CD4-positive, alpha-beta memory T cell (primary cell): ENCODE results near the gene CELA3B. TPM values are rescaled to one million over a fixed set of nuclear protein-coding genes. Genes with fewer than 3 reads are reported as not detected.

Experiments
- CTCF ChIA-PET: fragments of 350-600 bp; sonication (Branson Sonifier 250); formaldehyde crosslinking; loops from one replicate; lab custom pipeline; 2021; ENCODE audit warnings: inconsistent platforms; ENCODE audit not compliant: partially characterized antibody; lab: Charles Lee
- POLR2A ChIA-PET: fragments of 350-600 bp; sonication (Branson Sonifier 250); formaldehyde crosslinking; loops from one replicate; lab custom pipeline; 2021; ENCODE audit not compliant: partially characterized antibody; lab: Charles Lee
- DNase-seq, 5 donors: peaks; one replicate each; pipeline versions ENCODE4 v3.0.0 to v3.0.0-alpha.2; 2020 to 2022; ENCODE audit warnings: mixed read lengths in 1 of 5
- H3K27ac ChIP-seq: one replicate; pipeline ENCODE4 v1.7.0; 2013; ENCODE audit warnings: low read depth, low read length
- H3K27me3 ChIP-seq: 2 replicates; pipeline ENCODE4 v1.7.0; 2013; ENCODE audit warnings: mild to moderate bottlenecking, low read length, moderate library complexity; ENCODE audit not compliant: insufficient read depth
- H3K36me3 ChIP-seq: 2 replicates; pipeline ENCODE4 v1.7.0; 2013; ENCODE audit warnings: mild to moderate bottlenecking, low read length, moderate library complexity; ENCODE audit not compliant: insufficient read depth
- H3K4me1 ChIP-seq: 2 replicates; pipeline ENCODE4 v1.7.0; 2013; ENCODE audit warnings: mild to moderate bottlenecking, low read length, moderate library complexity; ENCODE audit not compliant: insufficient read depth
- H3K4me3 ChIP-seq, 2 donors: one replicate each; pipeline ENCODE4 v1.7.0; 2013; ENCODE audit warnings: low read length in 2 of 2, mild to moderate bottlenecking in 1 of 2
- H3K9me3 ChIP-seq, 2 donors: one replicate each; pipeline ENCODE4 v1.7.0; 2013; ENCODE audit warnings: low read length in 2 of 2, control low read depth in 1 of 2; ENCODE audit not compliant: control insufficient read depth in 1 of 2
- H3K27ac Mint-ChIP-seq, 7 donors: one replicate each; pipeline ENCODE4 v1.8.0; 2020 to 2021; ENCODE audit warnings: mixed read lengths in 7 of 7, mild to moderate bottlenecking in 6 of 7, inconsistent platforms in 3 of 7, moderate library complexity in 3 of 7
- H3K27me3 Mint-ChIP-seq, 2 donors: one replicate each; pipeline ENCODE4 v1.8.0; 2020 to 2021; ENCODE audit warnings: mixed read lengths in 2 of 2
- H3K36me3 Mint-ChIP-seq, 2 donors: one replicate each; pipeline ENCODE4 v1.8.0; 2020 to 2021; ENCODE audit warnings: mixed read lengths in 2 of 2, inconsistent platforms in 1 of 2, mild to moderate bottlenecking in 1 of 2
- H3K4me1 Mint-ChIP-seq, 4 donors: one replicate each; pipeline ENCODE4 v1.8.0; 2020 to 2021; ENCODE audit warnings: mixed read lengths in 4 of 4, mild to moderate bottlenecking in 1 of 4
- H3K4me3 Mint-ChIP-seq, 8 donors: one replicate each; pipeline ENCODE4 v1.8.0; 2020 to 2021; ENCODE audit warnings: mixed read lengths in 8 of 8, mild to moderate bottlenecking in 7 of 8, moderate library complexity in 6 of 8, inconsistent platforms in 3 of 8
- H3K9me3 Mint-ChIP-seq, 8 donors: one replicate each; pipeline ENCODE4 v1.8.0; 2020 to 2021; ENCODE audit warnings: mixed read lengths in 8 of 8, mild to moderate bottlenecking in 5 of 8, inconsistent platforms in 3 of 8, moderate library complexity in 1 of 8
- intact Hi-C: fragments of 100-400 bp; cut with micrococcal nuclease; formaldehyde crosslinking; loops from one replicate; pipeline ENCODE4 v1.15.1; 2023
- polyA plus RNA-seq, 2 donors: library from polyadenylated mRNA; unstranded; fragments of 300-500 nt; fragmentation: Illumina TruSeq; gene quantifications; one replicate each; pipeline ENCODE4 v1.2.3, GENCODE V29; 2021
- total RNA-seq, 2 experiments: library from RNA; stranded (reverse); gene quantifications; one replicate each; pipeline ENCODE4 v1.2.3, GENCODE V29; 2021

CELA3B gene
- total and polyA plus RNA-seq, 4 experiments from 2014 or later, result not detected

DNA sequence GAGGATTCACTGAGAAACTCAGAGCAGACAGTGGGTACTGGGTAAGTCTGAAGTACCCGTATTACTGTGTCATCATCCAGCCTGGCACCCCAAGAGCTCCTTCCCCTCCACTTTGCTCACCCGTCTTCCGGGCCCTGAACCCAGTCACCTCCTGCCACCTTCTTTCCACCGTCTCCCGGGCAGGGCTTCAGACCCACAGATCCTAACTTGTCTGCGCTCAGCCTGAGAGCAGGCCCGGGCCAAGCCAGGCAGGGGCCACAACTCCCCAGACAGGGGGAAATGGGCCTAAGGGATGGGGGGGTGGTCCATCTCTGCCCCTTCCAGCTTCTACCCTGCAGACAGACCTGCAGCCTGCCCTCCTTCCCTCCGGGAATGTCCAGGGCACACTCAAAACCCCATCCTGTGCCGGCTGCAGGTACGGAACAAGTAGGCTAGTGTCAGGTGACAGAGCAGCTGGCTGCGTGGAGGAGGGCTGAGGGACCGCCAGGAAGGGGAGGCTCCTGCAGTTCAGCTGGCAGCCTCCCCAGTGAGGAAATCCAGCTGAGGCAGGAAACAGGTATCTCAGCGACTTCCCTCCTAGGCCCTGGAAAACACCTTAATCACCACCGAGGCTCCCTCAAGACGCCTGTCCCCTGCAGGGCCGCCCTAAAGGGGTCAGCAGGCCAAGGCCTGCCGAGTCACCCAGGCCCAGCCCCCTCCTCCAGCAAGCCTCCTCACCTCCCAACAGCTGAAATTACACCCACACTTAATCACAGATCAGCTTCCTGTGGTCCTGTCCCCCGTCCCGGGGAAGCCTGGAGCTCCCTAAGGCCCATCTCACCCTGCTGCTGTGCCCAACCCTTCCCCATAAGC is 43.2 kb upstream of the CELA3B start:
- ChIA-PET POLR2A (no interaction called here), CTCF (no interaction called here)
- H3K36me3 ChIP-seq, result no peaks in the 10 kb centered on the region
- H3K9me3 ChIP-seq, result no peaks in the 10 kb centered on the region
- peak overlapping the region in 2 of 8 donors; percentile 36 to 54 for H3K4me3 Mint-ChIP-seq
- no peaks in the 10 kb centered on the region for H3K36me3 Mint-ChIP-seq
- peaks cover 12% of the 10 kb centered on the region for H3K4me1 ChIP-seq
- peaks cover 3% of the 10 kb centered on the region in 2 donors for H3K27me3 Mint-ChIP-seq
- H3K4me1 Mint-ChIP-seq, result peaks cover 6 to 26% (median 8%) of the 10 kb centered on the region in 4 donors
- no peak overlapping the region for H3K4me3 ChIP-seq
- no peak overlapping the region for H3K27ac ChIP-seq
- intact Hi-C loops, result no loop called here
- no peaks in the 10 kb centered on the region for H3K9me3 Mint-ChIP-seq
- peak overlapping the region in 1 of 7 donors; percentile 41 for H3K27ac Mint-ChIP-seq
- no peaks in the 10 kb centered on the region for H3K27me3 ChIP-seq
- no peak for DNase-seq

DNA sequence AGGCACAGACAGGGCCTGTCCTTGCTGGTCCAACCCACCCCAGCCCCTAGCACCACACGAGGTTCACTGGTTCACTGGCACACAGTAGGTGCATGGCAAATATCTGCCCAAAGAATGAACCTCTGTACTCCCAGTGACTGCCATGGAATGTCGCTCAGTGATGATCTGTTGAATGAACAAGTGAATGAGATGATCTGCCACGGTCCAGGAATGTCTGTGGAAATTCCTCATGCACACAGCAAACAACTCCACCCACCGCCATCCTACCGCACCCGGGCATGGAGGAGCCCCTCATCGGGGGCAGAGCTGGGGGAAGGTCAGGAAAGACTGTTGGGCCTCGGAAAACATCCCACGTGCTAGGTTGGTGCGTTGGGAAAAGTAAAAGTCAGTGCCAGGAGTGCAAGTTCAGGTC is 41.4 kb upstream of the CELA3B start:
- peaks cover 12% of the 10 kb centered on the region for H3K4me1 ChIP-seq
- H3K27ac ChIP-seq, result no peak overlapping the region
- POLR2A ChIA-PET, result no interaction called here
- no peaks in the 10 kb centered on the region for H3K27me3 ChIP-seq
- no peak for DNase-seq
- Mint-ChIP-seq H3K4me3 (peak overlapping the region in 7 of 8 donors; percentile 5 to 72 (median 55)), H3K36me3 (no peaks in the 10 kb centered on the region), H3K4me1 (peaks cover 6 to 22% (median 8%) of the 10 kb centered on the region in 4 donors), H3K27me3 (peaks cover 3% of the 10 kb centered on the region in 2 donors), H3K27ac (peak overlapping the region in 1 of 7 donors; percentile 60), H3K9me3 (no peaks in the 10 kb centered on the region)
- intact Hi-C loops, result no loop called here
- H3K9me3 ChIP-seq, result no peaks in the 10 kb centered on the region
- H3K4me3 ChIP-seq, result no peak overlapping the region
- H3K36me3 ChIP-seq, result no peaks in the 10 kb centered on the region
- CTCF ChIA-PET, result no interaction called here

DNA sequence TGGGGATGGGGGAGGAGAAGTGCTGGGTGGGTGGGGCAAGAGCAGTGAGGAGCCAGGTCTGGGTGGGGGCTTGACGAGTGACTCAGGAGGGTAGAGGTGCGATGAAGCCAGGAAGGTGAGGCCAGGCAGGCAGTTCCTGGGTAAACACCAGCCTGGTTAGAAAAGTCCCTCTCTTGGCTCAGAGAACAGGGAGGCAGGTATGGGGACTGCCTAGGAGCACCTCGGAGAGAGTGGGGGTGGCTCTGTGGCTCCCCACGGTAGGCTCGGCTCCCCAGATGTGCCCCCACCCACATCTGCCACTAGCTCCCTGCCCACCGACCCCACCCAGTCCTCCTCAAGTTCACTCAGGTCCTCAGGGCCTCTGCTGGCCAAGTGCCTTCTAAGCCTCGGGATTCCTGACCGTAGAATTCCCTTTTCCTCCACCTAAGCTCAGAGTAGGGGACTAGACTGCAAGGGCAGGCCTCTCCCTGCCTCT is 40.9 kb upstream of the CELA3B start:
- intact Hi-C loops, result no loop called here
- no peak overlapping the region for H3K4me3 ChIP-seq
- H3K27ac Mint-ChIP-seq, result no peak overlapping the region
- ChIA-PET POLR2A (interaction anchor here (1.0 to 1.2 kb wide), 2 partner anchors 15 to 90 kb away, joined by 3 read pairs; no protein-coding TSS in a partner anchor), CTCF (interaction anchor here (0.8 kb wide), 1 partner anchor 8 kb away, joined by 3 read pairs; no protein-coding TSS in a partner anchor)
- peaks cover 3% of the 10 kb centered on the region in 2 donors for H3K27me3 Mint-ChIP-seq
- H3K4me1 ChIP-seq, result peaks cover 12% of the 10 kb centered on the region
- H3K36me3 ChIP-seq, result no peaks in the 10 kb centered on the region
- H3K4me3 Mint-ChIP-seq, result peak overlapping the region in 6 of 8 donors; percentile 13 to 78 (median 54)
- H3K4me1 Mint-ChIP-seq, result peaks cover 6 to 22% (median 8%) of the 10 kb centered on the region in 4 donors
- H3K27ac ChIP-seq, result no peak overlapping the region
- no peaks in the 10 kb centered on the region for H3K9me3 Mint-ChIP-seq
- DNase-seq, result no peak
- no peaks in the 10 kb centered on the region for H3K9me3 ChIP-seq
- no peaks in the 10 kb centered on the region for H3K27me3 ChIP-seq
- no peaks in the 10 kb centered on the region for H3K36me3 Mint-ChIP-seq

DNA sequence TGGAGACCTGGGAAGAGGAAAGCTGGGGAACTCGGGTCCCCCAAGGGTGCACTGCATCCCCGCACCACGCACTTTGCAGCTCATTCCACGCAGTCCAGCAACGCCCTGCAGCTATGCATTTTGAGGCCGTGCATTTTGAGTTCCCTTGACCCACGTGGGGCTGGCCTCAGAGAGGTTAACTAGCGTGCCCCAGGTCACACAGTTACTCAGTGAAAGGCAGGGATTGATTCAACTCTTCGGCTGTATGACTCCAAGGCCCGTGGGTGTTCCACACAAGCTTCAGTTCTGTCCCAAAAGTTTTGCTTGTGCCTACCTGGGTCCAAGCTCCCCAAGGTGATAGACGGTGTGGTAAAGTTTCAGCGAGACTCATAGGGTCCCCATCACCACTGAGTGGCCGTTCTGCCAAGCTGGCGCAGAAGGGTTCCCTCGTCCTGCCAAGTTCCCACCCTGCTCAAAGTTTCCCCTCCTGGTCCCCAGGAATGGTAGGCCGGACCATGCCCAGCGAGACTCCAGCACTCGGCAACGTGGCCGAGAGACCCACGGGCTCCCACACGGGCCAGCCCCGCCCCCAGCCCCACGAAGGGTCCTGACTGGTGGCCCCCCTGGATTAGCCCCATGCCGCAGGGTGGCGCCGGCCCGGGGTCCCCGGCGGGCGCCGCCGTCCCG is 40.3 kb upstream of the CELA3B start:
- Mint-ChIP-seq H3K9me3 (no peaks in the 10 kb centered on the region), H3K27ac (peak overlapping the region in 1 of 7 donors; percentile 66), H3K4me1 (peaks cover 6 to 26% (median 9%) of the 10 kb centered on the region in 4 donors), H3K27me3 (peaks cover 3 to 4% of the 10 kb centered on the region in 2 donors), H3K4me3 (peak overlapping the region; percentile 29 to 80 (median 70)), H3K36me3 (no peaks in the 10 kb centered on the region)
- H3K27me3 ChIP-seq, result no peaks in the 10 kb centered on the region
- ChIA-PET POLR2A (interaction anchor here (0.6 to 2.2 kb wide), 4 partner anchors 15 to 116 kb away, joined by 3 to 14 read pairs (median 3); partner anchors contain the start of gene CDC42), CTCF (interaction anchor here (0.8 kb wide), 1 partner anchor 9 kb away, joined by 3 read pairs; no protein-coding TSS in a partner anchor)
- no peak for DNase-seq
- peaks cover 12% of the 10 kb centered on the region for H3K4me1 ChIP-seq
- H3K36me3 ChIP-seq, result no peaks in the 10 kb centered on the region
- H3K27ac ChIP-seq, result no peak overlapping the region
- intact Hi-C loops, result no loop called here
- no peak overlapping the region for H3K4me3 ChIP-seq
- no peaks in the 10 kb centered on the region for H3K9me3 ChIP-seq

DNA sequence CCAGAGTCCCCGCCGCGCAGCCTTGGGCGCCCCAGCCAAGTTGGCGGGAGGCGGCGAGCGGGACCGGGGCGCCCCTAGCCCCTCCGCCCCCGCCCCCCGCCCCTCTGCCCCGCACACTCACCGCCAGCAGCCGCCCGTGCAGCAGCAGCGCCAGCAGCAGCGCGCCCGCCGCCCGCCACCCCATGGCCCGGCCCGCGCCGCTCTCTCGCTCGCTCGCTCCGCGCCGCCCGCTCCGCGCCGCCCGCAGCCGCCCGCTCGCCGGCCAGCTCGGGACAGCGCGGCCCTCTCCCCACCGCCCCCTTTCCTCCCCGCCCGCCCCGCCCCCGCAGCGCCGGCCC is 39.8 kb upstream of the CELA3B start, which contains the start of gene HSPG2:
Gene HSPG2 (minus strand): TSS at position 277 of the 338 bp plus-strand sequence. CDS start 93 bp downstream, at position 184.
- Mint-ChIP-seq H3K4me1 (peaks cover 6 to 26% (median 9%) of the 10 kb centered on the region in 4 donors), H3K27ac (peak within 1 kb of the TSS in 6 of 7 donors; percentile 64 to 93 (median 84)), H3K9me3 (no peaks in the 10 kb centered on the region), H3K27me3 (peaks cover 3 to 4% of the 10 kb centered on the region in 2 donors), H3K4me3 (peak within 1 kb of the TSS; percentile 84 to 97 (median 90)), H3K36me3 (no peaks in the 10 kb centered on the region)
- intact Hi-C loops, result no loop called here
- POLR2A ChIA-PET, result interaction anchor here (0.6 to 2.2 kb wide), 4 partner anchors 14 to 115 kb away, joined by 3 to 14 read pairs (median 3); partner anchors contain the start of gene CDC42
- Histone ChIP-seq H3K4me1 (peaks cover 12% of the 10 kb centered on the region), H3K4me3 (peak within 1 kb of the TSS in 1 of 2 donors; percentile 49), H3K27ac (no peak within 1 kb of the TSS), H3K27me3 (no peaks in the 10 kb centered on the region), H3K9me3 (no peaks in the 10 kb centered on the region), H3K36me3 (no peaks in the 10 kb centered on the region)
- CTCF ChIA-PET, result no interaction called here
- no peak for DNase-seq

DNA sequence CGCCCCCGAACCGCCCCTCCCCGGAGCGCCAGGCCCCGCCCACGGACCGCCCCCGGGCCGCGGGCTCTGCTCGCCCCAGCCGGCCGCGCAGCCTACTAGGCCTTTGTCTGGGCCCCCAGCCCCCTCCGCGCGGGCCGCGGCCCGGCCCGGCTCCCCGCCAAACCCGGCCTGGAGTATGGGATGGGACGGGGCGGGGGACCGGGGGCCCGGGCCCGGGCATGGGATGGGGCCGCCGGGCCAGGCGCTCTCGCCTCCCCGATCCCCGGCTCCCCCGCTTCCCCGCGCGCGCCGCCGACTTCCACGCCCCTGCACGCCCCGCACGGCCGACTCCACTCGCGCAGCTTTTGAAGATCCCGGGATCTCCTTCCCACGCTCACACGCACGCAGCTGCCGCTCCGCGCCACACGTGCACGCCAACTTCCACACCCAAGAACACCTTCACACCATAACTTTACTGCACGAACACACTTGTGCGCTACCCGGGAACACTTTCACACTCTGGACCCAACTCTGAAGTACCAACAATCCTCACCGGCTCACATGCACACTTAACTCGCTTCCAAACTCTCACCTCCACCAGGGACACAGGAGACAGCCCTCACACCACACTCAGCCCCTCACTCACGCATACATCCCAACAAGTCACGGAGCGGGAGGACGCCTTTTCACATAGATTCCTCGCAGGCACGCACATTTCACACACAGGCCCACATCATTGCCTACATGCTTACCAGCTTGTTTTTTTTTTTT is 39.3 kb upstream of the CELA3B start:
- Histone ChIP-seq H3K27ac (no peak overlapping the region), H3K27me3 (no peaks in the 10 kb centered on the region), H3K4me1 (peaks cover 12% of the 10 kb centered on the region), H3K36me3 (no peaks in the 10 kb centered on the region), H3K9me3 (no peaks in the 10 kb centered on the region), H3K4me3 (peak overlapping the region in 1 of 2 donors; percentile 49)
- DNase-seq, result peak; percentile 55 to 68 (median 58)
- no peaks in the 10 kb centered on the region for H3K9me3 Mint-ChIP-seq
- intact Hi-C loops, result no loop called here
- H3K4me3 Mint-ChIP-seq, result peak overlapping the region; percentile 84 to 97 (median 90)
- H3K36me3 Mint-ChIP-seq, result no peaks in the 10 kb centered on the region
- peaks cover 6 to 26% (median 8%) of the 10 kb centered on the region in 4 donors for H3K4me1 Mint-ChIP-seq
- H3K27me3 Mint-ChIP-seq, result peaks cover 4 to 5% of the 10 kb centered on the region in 2 donors
- POLR2A ChIA-PET, result interaction anchor here (0.7 to 2.2 kb wide), 3 partner anchors 13 to 87 kb away, joined by 3 to 14 read pairs (median 3); no protein-coding TSS in a partner anchor
- CTCF ChIA-PET, result interaction anchor here (0.6 to 1.1 kb wide), 2 partner anchors 19 to 130 kb away, joined by 3 read pairs; no protein-coding TSS in a partner anchor
- H3K27ac Mint-ChIP-seq, result peak overlapping the region in 6 of 7 donors; percentile 64 to 93 (median 84)
